Measurements from ENCODE around the gene MARF1.
"Not testable (repeated sequence)": the region's sequence is repeated elsewhere in the genome, so short reads cannot be mapped to it uniquely, and the experiment has no call there.

MARF1 gene

DNA sequence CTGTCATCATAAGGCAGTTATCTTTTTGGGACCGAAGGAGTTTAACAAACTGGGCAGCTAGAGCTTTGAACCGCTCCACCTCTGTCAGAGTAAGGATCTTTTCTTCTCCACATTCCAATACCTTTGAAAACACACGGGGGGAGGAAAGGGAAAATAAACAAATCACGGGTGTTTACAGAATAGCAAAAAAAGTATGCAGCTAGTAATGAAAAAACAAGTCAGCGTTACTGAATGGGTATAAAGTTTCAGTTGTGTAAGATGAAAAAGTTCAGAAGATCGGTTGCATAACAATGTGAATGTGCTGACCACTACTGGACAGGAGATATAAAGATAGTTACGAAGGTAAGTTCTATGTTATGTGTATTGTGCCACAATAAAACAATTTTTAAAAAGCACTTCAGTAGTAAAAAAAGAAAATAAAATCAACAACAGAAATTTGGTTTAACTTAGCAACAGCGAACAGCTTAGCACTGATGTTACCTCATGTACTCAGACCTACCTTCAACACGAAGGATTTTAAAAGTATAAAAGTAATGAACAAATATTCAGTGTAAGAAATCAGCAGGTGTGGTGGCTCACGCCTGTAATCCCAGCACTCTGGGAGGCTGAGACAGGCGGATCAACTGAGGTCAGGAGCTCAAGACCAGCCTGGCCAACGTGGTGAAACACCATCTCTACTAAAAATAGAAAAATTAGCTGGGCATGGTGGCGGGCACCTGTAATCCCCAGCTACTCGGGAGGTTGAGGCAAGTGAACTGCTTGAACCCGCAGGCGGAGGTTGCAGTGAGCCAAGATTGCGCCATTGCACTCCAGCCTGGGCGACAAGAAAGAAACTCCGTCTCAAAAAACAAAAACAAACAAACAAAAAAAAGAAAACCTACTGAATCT is 34.3 kb downstream of the MARF1 start:
- no peak for TF ChIP-seq CTCF (IDR thresholded peaks at IDR 0.05; ENCODE audit: extremely low read depth, missing control alignments)
- no peak for DNase-seq (ENCODE audit: low spot score)

DNA sequence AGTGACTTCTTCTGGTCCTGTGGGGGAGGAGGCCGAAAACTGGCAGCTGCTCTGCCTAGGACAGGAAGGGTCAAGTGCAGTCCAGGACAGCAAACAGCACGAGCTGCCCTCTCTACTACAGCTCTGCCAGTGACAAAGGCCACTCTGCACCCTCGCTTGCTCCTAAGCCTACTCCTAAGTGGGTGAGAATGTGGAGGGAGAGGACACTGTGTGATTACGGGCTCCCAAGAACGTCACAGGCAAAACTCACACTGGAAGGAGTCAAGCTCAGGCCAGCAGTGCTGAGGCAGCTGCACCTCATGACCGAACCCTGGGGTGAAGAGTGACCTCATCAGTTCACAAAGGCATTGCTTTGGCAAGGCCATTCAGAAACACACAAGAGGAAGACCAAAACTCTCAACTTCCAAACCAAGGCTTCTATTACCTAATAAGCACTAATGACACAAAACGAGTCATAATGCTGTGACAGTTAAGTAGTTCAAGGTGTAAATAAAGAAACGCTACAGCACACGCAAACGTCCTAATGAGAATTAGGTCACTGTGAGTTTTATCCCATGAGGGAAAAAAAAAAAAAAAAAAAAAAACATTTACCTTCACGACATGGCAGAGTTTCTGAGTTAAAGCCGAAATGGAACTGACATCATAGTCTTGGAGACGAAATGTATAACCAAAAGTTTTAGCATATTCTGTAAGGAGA is 35.1 kb downstream of the MARF1 start:
- no peak for TF ChIP-seq CTCF (IDR thresholded peaks at IDR 0.05; ENCODE audit: extremely low read depth, missing control alignments)
- no peak for DNase-seq (ENCODE audit: low spot score)

- DNase-seq (ENCODE audit: low spot score): not testable (repeated sequence)
Measured at GRCh38 chr16:15607221-15607699, 35.7 kb downstream of the MARF1 start.

- TF ChIP-seq CTCF (IDR thresholded peaks at IDR 0.05; ENCODE audit: extremely low read depth, missing control alignments): no peak
- no peak for DNase-seq (ENCODE audit: low spot score)
Measured at GRCh38 chr16:15606518-15607220, 36.3 kb downstream of the MARF1 start.

DNA sequence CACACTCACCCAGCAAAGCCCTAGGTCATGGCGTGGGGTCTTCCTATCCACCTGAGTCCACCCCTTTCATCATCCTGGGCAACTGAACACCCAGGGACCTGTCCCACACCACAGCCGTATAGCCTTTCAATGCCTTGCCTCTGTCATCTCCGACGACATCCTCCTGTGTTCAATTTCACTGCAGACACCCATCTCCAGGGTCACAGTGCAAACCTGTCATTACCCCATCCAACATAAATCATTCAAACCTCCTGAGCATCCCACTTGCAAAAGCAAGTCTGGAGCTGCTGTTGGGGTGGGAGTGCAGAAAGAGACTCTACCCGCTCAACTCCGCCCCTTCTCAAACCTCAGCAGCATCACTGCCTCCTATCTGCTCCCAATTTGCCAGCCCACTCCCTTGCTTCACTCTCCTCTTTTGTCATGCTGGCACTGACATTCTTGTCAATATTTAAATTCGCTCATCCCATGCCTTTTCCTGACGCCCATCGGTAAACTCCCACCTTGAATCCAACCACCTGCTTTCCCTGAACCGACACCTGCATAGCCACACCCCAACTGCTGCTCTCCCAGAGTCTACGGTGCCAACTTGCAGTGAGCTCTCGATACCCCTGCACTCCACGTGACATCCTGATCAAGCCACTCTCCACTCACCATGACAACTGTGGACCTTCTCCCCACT is 37.0 kb downstream of the MARF1 start:
- TF ChIP-seq CTCF (IDR thresholded peaks at IDR 0.05; ENCODE audit: extremely low read depth, missing control alignments): no peak
- DNase-seq (ENCODE audit: low spot score): no peak

DNA sequence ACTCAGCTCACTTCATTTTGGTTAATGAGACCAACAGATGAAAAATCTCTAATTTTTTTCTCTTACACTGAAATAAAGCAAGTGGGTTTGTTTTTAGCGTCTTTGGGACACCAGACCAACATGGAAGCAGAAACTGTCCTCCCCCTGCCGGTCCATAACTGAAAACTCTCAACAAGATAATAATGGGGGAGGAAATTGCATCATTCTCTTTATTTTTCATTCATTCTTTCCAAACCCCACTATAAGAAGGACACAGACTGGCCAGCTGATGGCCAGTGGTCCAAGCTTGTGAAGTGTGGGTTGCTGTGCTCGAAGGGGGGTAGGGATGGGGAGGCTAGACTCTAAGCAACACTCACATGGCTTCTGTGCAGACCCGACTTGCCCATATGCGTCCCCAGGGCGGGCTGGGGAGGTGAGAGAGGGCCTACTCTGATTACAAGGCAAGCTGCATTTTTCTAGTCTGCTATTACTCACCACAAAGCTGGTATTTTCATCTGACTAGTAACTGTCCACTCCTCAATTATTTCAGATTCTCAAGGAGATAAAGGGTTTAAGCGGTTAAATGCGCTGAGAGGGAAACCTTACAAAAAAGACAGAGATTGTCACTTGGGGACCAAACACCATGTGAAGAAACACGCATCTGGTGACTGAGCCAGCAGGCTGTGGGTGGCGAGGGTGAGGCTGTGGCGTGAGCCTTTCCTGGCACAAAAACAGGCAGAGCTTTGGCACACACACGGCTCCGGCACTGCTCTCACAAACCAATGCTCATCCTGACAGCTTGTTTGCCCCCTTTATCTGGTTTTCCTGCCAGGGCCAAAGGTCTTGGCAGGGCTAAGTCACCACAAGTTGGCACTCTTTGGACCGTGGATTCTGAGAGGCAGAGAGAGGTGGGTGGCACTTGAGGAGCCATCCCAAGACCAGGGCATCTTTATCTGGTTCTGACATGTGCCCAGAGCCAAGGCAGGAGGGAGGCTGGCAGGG is 38.2 kb downstream of the MARF1 start:
- no peak for TF ChIP-seq CTCF (IDR thresholded peaks at IDR 0.05; ENCODE audit: extremely low read depth, missing control alignments)

More for the DNA sequence above, 38.2 kb downstream of the MARF1 start:
- no peak for DNase-seq (ENCODE audit: low spot score)
